Naive thymus-derived CD4-positive, alpha-beta T cell (primary cell): ENCODE results near the gene GATA1. TPM values are rescaled to one million over a fixed set of nuclear protein-coding genes. Genes with fewer than 3 reads are reported as not detected.

ENCODE experiments used
- ATAC-seq: fragments of 150-1000 bp; cut with Tn5 transposase; 2 replicates; pipeline ENCODE4 v1.10.0; 2021; ENCODE audit warnings: mild to moderate bottlenecking, moderate library complexity
- CTCF ChIA-PET: fragments of 350-600 bp; sonication (Branson Sonifier 250); formaldehyde crosslinking; loops from one replicate; lab custom pipeline; 2021; ENCODE audit warnings: antibody characterized with exemption; lab: Charles Lee
- POLR2A ChIA-PET: fragments of 350-600 bp; sonication (Branson Sonifier 250); formaldehyde crosslinking; loops from one replicate; lab custom pipeline; 2021; ENCODE audit warnings: antibody characterized with exemption, inconsistent platforms; lab: Charles Lee
- DNase-seq, 9 donors: peaks; one replicate each; pipeline versions ENCODE4 v3.0.0 to v3.0.0-alpha.2; 2020 to 2022; ENCODE audit warnings: mixed read lengths in 1 of 9
- H3K27ac ChIP-seq: one replicate; pipeline ENCODE4 v1.7.0; 2013; ENCODE audit warnings: mild to moderate bottlenecking, low read depth, low read length, moderate library complexity
- H3K27me3 ChIP-seq, 2 donors: one replicate each; pipeline ENCODE4 v1.7.0; 2013; ENCODE audit warnings: low read length in 2 of 2, mild to moderate bottlenecking in 2 of 2, moderate library complexity in 2 of 2; ENCODE audit not compliant: control insufficient read depth in 2 of 2, insufficient read depth in 2 of 2
- H3K36me3 ChIP-seq, 3 experiments: 1 replicate in 2 of 3; 2 replicates in 1 of 3; pipeline ENCODE4 v1.7.0; 2013; ENCODE audit warnings: low read length in 3 of 3, mild to moderate bottlenecking in 3 of 3, moderate library complexity in 1 of 3; ENCODE audit not compliant: insufficient read depth in 3 of 3, control insufficient read depth in 2 of 3
- H3K4me1 ChIP-seq, 2 donors: one replicate each; pipeline ENCODE4 v1.7.0; 2013; ENCODE audit warnings: low read length in 2 of 2, mild to moderate bottlenecking in 2 of 2, moderate library complexity in 1 of 2; ENCODE audit not compliant: control insufficient read depth in 2 of 2, insufficient read depth in 2 of 2
- H3K4me3 ChIP-seq: 2 replicates; pipeline ENCODE4 v1.7.0; 2013; ENCODE audit warnings: mild to moderate bottlenecking, low read length
- H3K9me3 ChIP-seq, 3 experiments: 1 replicate in 2 of 3; 2 replicates in 1 of 3; pipeline ENCODE4 v1.7.0; 2013; ENCODE audit warnings: low read length in 3 of 3; ENCODE audit not compliant: control insufficient read depth in 2 of 3
- H3K27ac Mint-ChIP-seq, 9 donors: one replicate each; pipeline ENCODE4 v1.8.0; 2020 to 2022; ENCODE audit warnings: mixed read lengths in 9 of 9, mild to moderate bottlenecking in 8 of 9, moderate library complexity in 5 of 9, inconsistent platforms in 2 of 9
- H3K27me3 Mint-ChIP-seq, 5 donors: one replicate each; pipeline ENCODE4 v1.8.0; 2021 to 2022; ENCODE audit warnings: mixed read lengths in 5 of 5, mild to moderate bottlenecking in 1 of 5
- H3K36me3 Mint-ChIP-seq, 5 donors: one replicate each; pipeline ENCODE4 v1.8.0; 2020 to 2022; ENCODE audit warnings: mixed read lengths in 5 of 5, mild to moderate bottlenecking in 3 of 5, inconsistent platforms in 1 of 5
- H3K4me1 Mint-ChIP-seq, 7 donors: one replicate each; pipeline ENCODE4 v1.8.0; 2020 to 2022; ENCODE audit warnings: mixed read lengths in 7 of 7, mild to moderate bottlenecking in 3 of 7, inconsistent platforms in 1 of 7
- H3K4me3 Mint-ChIP-seq, 10 donors: one replicate each; pipeline ENCODE4 v1.8.0; 2020 to 2022; ENCODE audit warnings: mild to moderate bottlenecking in 10 of 10, mixed read lengths in 10 of 10, moderate library complexity in 6 of 10, inconsistent platforms in 2 of 10
- H3K9me3 Mint-ChIP-seq, 11 donors: one replicate each; pipeline ENCODE4 v1.8.0; 2020 to 2022; ENCODE audit warnings: mixed read lengths in 11 of 11, mild to moderate bottlenecking in 4 of 11, inconsistent platforms in 1 of 11, moderate library complexity in 1 of 11
- intact Hi-C, 2 donors: fragments of 100-400 bp; cut with micrococcal nuclease; formaldehyde crosslinking; loops; one replicate each; pipeline ENCODE4 v1.15.1; 2023
- polyA plus RNA-seq, 2 donors: library from polyadenylated mRNA; unstranded; fragments of 300-500 nt; fragmentation: Illumina TruSeq; gene quantifications; one replicate each; pipeline ENCODE4 v1.2.3, GENCODE V29; 2021
- total RNA-seq, 6 experiments: library from RNA in 5 of 6; stranded (reverse) in 5 of 6; gene quantifications; 1 replicate in 5 of 6; 2 replicates in 1 of 6; pipeline ENCODE4 v1.2.3 and lab custom pipeline; 2021 to 2026

GATA1 gene
- total and polyA plus RNA-seq, 7 experiments from 2014 or later: 0.45 to 1.2 TPM; not detected in 5

- Histone ChIP-seq H3K4me3 (no peak overlapping the region), H3K27ac (no peak overlapping the region), H3K27me3 (no peaks in the 10 kb centered on the region), H3K9me3 (no peaks in the 10 kb centered on the region), H3K36me3 (no peaks in the 10 kb centered on the region), H3K4me1 (no peaks in the 10 kb centered on the region)
- ChIA-PET POLR2A (no interaction called here), CTCF (no interaction called here)
- peaks cover 0 to 20% (median 0%) of the 10 kb centered on the region in 5 donors for H3K27me3 Mint-ChIP-seq
- intact Hi-C loops: no loop called here
- ATAC-seq: no peak
- H3K9me3 Mint-ChIP-seq: no peaks in the 10 kb centered on the region
- H3K36me3 Mint-ChIP-seq: no peaks in the 10 kb centered on the region
- no peak overlapping the region for H3K4me3 Mint-ChIP-seq
- peaks cover 0 to 3% (median 0%) of the 10 kb centered on the region in 7 donors for H3K4me1 Mint-ChIP-seq
- H3K27ac Mint-ChIP-seq: no peak overlapping the region
- no peak for DNase-seq
Observed at GRCh38 chrX:48781705-48782104, 4.7 kb upstream of the GATA1 start.

GRCh38 chrX:48782216-48782615, 4.2 kb upstream of the GATA1 start:
- POLR2A ChIA-PET: no interaction called here

GRCh38 chrX:48782795-48783194, 3.6 kb upstream of the GATA1 start:
- no peak overlapping the region for H3K27ac Mint-ChIP-seq
- Histone ChIP-seq H3K36me3 (no peaks in the 10 kb centered on the region), H3K9me3 (no peaks in the 10 kb centered on the region), H3K27ac (no peak overlapping the region), H3K4me1 (no peaks in the 10 kb centered on the region), H3K4me3 (no peak overlapping the region), H3K27me3 (no peaks in the 10 kb centered on the region)
- DNase-seq (no peak), ATAC-seq (no peak)
- H3K4me3 Mint-ChIP-seq: no peak overlapping the region
- CTCF ChIA-PET: no interaction called here
- POLR2A ChIA-PET: no interaction called here
- no peaks in the 10 kb centered on the region for H3K36me3 Mint-ChIP-seq
- peaks cover 0 to 2% (median 0%) of the 10 kb centered on the region in 7 donors for H3K4me1 Mint-ChIP-seq
- peaks cover 0 to 19% (median 0%) of the 10 kb centered on the region in 5 donors for H3K27me3 Mint-ChIP-seq
- H3K9me3 Mint-ChIP-seq: no peaks in the 10 kb centered on the region
- intact Hi-C loops: no loop called here

More at GRCh38 chrX:48782216-48782615, 4.2 kb upstream of the GATA1 start:
- Histone ChIP-seq H3K27ac (no peak overlapping the region), H3K36me3 (no peaks in the 10 kb centered on the region), H3K27me3 (no peaks in the 10 kb centered on the region), H3K4me3 (no peak overlapping the region), H3K9me3 (no peaks in the 10 kb centered on the region), H3K4me1 (no peaks in the 10 kb centered on the region)
- Mint-ChIP-seq H3K4me3 (no peak overlapping the region), H3K27ac (no peak overlapping the region), H3K9me3 (no peaks in the 10 kb centered on the region), H3K36me3 (no peaks in the 10 kb centered on the region), H3K4me1 (peaks cover 0 to 2% (median 0%) of the 10 kb centered on the region in 7 donors), H3K27me3 (peaks cover 0 to 21% (median 0%) of the 10 kb centered on the region in 5 donors)
- intact Hi-C loops: no loop called here
- CTCF ChIA-PET: no interaction called here
- ATAC-seq: no peak
- no peak for DNase-seq

GRCh38 chrX:48784726-48785125, 1.7 kb upstream of the GATA1 start:
- ChIA-PET POLR2A (no interaction called here), CTCF (no interaction called here)
- intact Hi-C loops: no loop called here
- Mint-ChIP-seq H3K27ac (no peak overlapping the region), H3K4me3 (no peak overlapping the region), H3K36me3 (no peaks in the 10 kb centered on the region), H3K9me3 (peaks cover 0 to 3% (median 0%) of the 10 kb centered on the region in 11 donors), H3K4me1 (peaks cover 0 to 12% (median 8%) of the 10 kb centered on the region in 7 donors), H3K27me3 (peaks cover 0 to 18% (median 0%) of the 10 kb centered on the region in 5 donors)
- Histone ChIP-seq H3K27me3 (no peaks in the 10 kb centered on the region), H3K36me3 (no peaks in the 10 kb centered on the region), H3K4me3 (no peak overlapping the region), H3K27ac (no peak overlapping the region), H3K4me1 (no peaks in the 10 kb centered on the region), H3K9me3 (no peaks in the 10 kb centered on the region)
- no peak for DNase-seq
- no peak for ATAC-seq

GRCh38 chrX:48785186-48785539, 1.2 kb upstream of the GATA1 start:
- Mint-ChIP-seq H3K27ac (peak overlapping the region in 1 of 9 donors; percentile 68), H3K4me1 (peaks cover 0 to 14% (median 11%) of the 10 kb centered on the region in 7 donors), H3K36me3 (no peaks in the 10 kb centered on the region), H3K4me3 (peak overlapping the region in 1 of 10 donors; percentile 10), H3K27me3 (peaks cover 0 to 19% (median 0%) of the 10 kb centered on the region in 5 donors), H3K9me3 (peaks cover 0 to 3% (median 0%) of the 10 kb centered on the region in 11 donors)
- Histone ChIP-seq H3K4me3 (no peak overlapping the region), H3K27ac (no peak overlapping the region), H3K36me3 (no peaks in the 10 kb centered on the region), H3K27me3 (no peaks in the 10 kb centered on the region), H3K9me3 (no peaks in the 10 kb centered on the region), H3K4me1 (no peaks in the 10 kb centered on the region)
- ChIA-PET POLR2A (no interaction called here), CTCF (no interaction called here)
- DNase-seq (no peak), ATAC-seq (no peak)
- intact Hi-C loops: no loop called here

GRCh38 chrX:48785540-48786214, 713 bp upstream of the GATA1 start:
- ChIA-PET POLR2A (no interaction called here), CTCF (no interaction called here)
- H3K27me3 Mint-ChIP-seq: peaks cover 0 to 19% (median 0%) of the 10 kb centered on the region in 5 donors
- H3K27ac Mint-ChIP-seq: peak overlapping the region in 1 of 9 donors; percentile 68
- no peak overlapping the region for H3K27ac ChIP-seq
- no peaks in the 10 kb centered on the region for H3K9me3 ChIP-seq
- no peaks in the 10 kb centered on the region for H3K36me3 Mint-ChIP-seq
- no peak overlapping the region for H3K4me3 ChIP-seq
- H3K27me3 ChIP-seq: no peaks in the 10 kb centered on the region
- peaks cover 0 to 17% (median 12%) of the 10 kb centered on the region in 7 donors for H3K4me1 Mint-ChIP-seq
- H3K4me1 ChIP-seq: no peaks in the 10 kb centered on the region
- intact Hi-C loops: no loop called here
- no peak for DNase-seq
- no peaks in the 10 kb centered on the region for H3K36me3 ChIP-seq
- peaks cover 0 to 3% (median 0%) of the 10 kb centered on the region in 11 donors for H3K9me3 Mint-ChIP-seq
- ATAC-seq: no peak
- peak overlapping the region in 1 of 10 donors; percentile 21 for H3K4me3 Mint-ChIP-seq
